IMR-90 (cell line): Measurements from ENCODE around the gene UGT1A1. TPM values are rescaled to one million over a fixed set of nuclear protein-coding genes. Genes with fewer than 3 reads are reported as not detected.

Experiments used
- ATAC-seq: fragments of 200-7000 bp; cut with Tn5 transposase; 2 replicates; pipeline ENCODE4 v1.9.1; 2020; ENCODE audit warnings: low read depth, mild to moderate bottlenecking, moderate library complexity
- BruUV-seq: library from RNA; stranded (reverse); fragments of 400-500 nt; replicated peaks from 2 replicates; lab custom pipeline; 2021; lab: Mats Ljungman, UMichigan
- CTCF ChIA-PET: fragments of 300-600 bp; formaldehyde crosslinking; extraction: SDS; loops from one replicate; lab custom pipeline; 2021; ENCODE audit warnings: antibody characterized with exemption; lab: Yijun Ruan, JAX
- POLR2A ChIA-PET: fragments of 300-600 bp; sonication (Branson Sonifier 250); formaldehyde crosslinking; loops from one replicate; lab custom pipeline; 2022; ENCODE audit warnings: antibody characterized with exemption; ENCODE audit not compliant: unreplicated experiment; lab: Charles Lee
- DNase-seq: peaks from one replicate; pipeline ENCODE4 v3.0.0; 2013
- H2AFZ ChIP-seq: replicated peaks from 2 replicates; pipeline ENCODE3; 2013; ENCODE audit warnings: low read length, mild to moderate bottlenecking; ENCODE audit not compliant: poor library complexity
- H2AK5ac ChIP-seq: 2 replicates; pipeline ENCODE4 v1.6.1; 2013; ENCODE audit warnings: low read depth, low read length, inconsistent platforms
- H2AK9ac ChIP-seq: replicated peaks from 2 replicates; pipeline ENCODE3; 2013; ENCODE audit warnings: mild to moderate bottlenecking, low read depth, low read length, moderate library complexity; ENCODE audit not compliant: poor library complexity
- H2BK120ac ChIP-seq: 2 replicates; pipeline ENCODE4 v1.6.1; 2013; ENCODE audit warnings: low read depth, low read length, inconsistent platforms
- H2BK15ac ChIP-seq: 3 replicates; pipeline ENCODE4 v1.6.1; 2013; ENCODE audit warnings: low read depth, low read length, inconsistent platforms
- H2BK20ac ChIP-seq: 2 replicates; pipeline ENCODE4 v1.6.1; 2013; ENCODE audit warnings: low read depth, mild to moderate bottlenecking, inconsistent platforms, low read length, moderate library complexity
- H2BK5ac ChIP-seq: 2 replicates; pipeline ENCODE4 v1.6.1; 2013; ENCODE audit warnings: mild to moderate bottlenecking, low read depth, low read length, inconsistent platforms; ENCODE audit not compliant: poor library complexity, severe bottlenecking
- H3K14ac ChIP-seq: replicated peaks from 2 replicates; pipeline ENCODE4 v1.6.1; 2013; ENCODE audit warnings: low read depth, low read length, inconsistent platforms
- H3K18ac ChIP-seq: 2 replicates; pipeline ENCODE4 v1.6.1; 2013; ENCODE audit warnings: low read depth, low read length, control low read depth
- H3K23ac ChIP-seq: 2 replicates; pipeline ENCODE4 v1.6.1; 2013; ENCODE audit warnings: low read depth, low read length, inconsistent platforms
- H3K27ac ChIP-seq: 2 replicates; pipeline ENCODE4 v1.5.1; 2013; ENCODE audit warnings: mild to moderate bottlenecking, control low read depth, low read length; ENCODE audit not compliant: insufficient read depth
- H3K27me3 ChIP-seq: 2 replicates; pipeline ENCODE4 v1.6.1; 2013; ENCODE audit warnings: low read length; ENCODE audit not compliant: control insufficient read depth, insufficient read depth
- H3K36me3 ChIP-seq: 2 replicates; pipeline ENCODE4 v1.6.1; 2013; ENCODE audit warnings: low read length, mixed read lengths; ENCODE audit not compliant: control insufficient read depth, insufficient read depth
- H3K4ac ChIP-seq: 2 replicates; pipeline ENCODE4 v1.6.1; 2013; ENCODE audit warnings: low read depth, low read length, inconsistent platforms
- H3K4me1 ChIP-seq: 2 replicates; pipeline ENCODE4 v1.6.1; 2013; ENCODE audit warnings: low read length, mixed read lengths; ENCODE audit not compliant: control insufficient read depth, insufficient read depth
- H3K4me2 ChIP-seq: 2 replicates; pipeline ENCODE4 v1.6.1; 2013; ENCODE audit warnings: low read depth, mild to moderate bottlenecking, control low read depth, low read length, moderate library complexity
- H3K4me3 ChIP-seq: 2 replicates; pipeline ENCODE4 v1.5.1; 2013; ENCODE audit warnings: low read depth, mild to moderate bottlenecking, control low read depth, low read length, moderate library complexity; ENCODE audit not compliant: insufficient read depth
- H3K56ac ChIP-seq: 2 replicates; pipeline ENCODE4 v1.6.1; 2013; ENCODE audit warnings: low read length, inconsistent platforms; ENCODE audit not compliant: insufficient read depth; ENCODE audit errors: extremely low read depth
- H3K79me1 ChIP-seq, 2 experiments: 2 replicates each; pipeline ENCODE4 v1.6.1; 2013; ENCODE audit warnings: low read length in 2 of 2, inconsistent platforms in 1 of 2, low read depth in 1 of 2
- H3K9ac ChIP-seq: 2 replicates; pipeline ENCODE4 v1.6.1; 2013; ENCODE audit warnings: low read depth, low read length, control low read depth
- H3K9me1 ChIP-seq: 2 replicates; pipeline ENCODE4 v1.6.1; 2013; ENCODE audit warnings: low read length, inconsistent platforms; ENCODE audit not compliant: insufficient read depth
- H3K9me3 ChIP-seq: 2 replicates; pipeline ENCODE4 v1.6.1; 2013; ENCODE audit warnings: low read length; ENCODE audit not compliant: control insufficient read depth, insufficient read depth
- H4K20me1 ChIP-seq: 2 replicates; pipeline ENCODE4 v1.6.1; 2013; ENCODE audit warnings: low read length, inconsistent platforms; ENCODE audit not compliant: insufficient read depth
- H4K5ac ChIP-seq: 2 replicates; pipeline ENCODE4 v1.6.1; 2013; ENCODE audit warnings: mild to moderate bottlenecking, low read depth, low read length, control low read depth
- H4K8ac ChIP-seq, 2 experiments: 2 replicates each; pipeline ENCODE4 v1.6.1; 2013; ENCODE audit warnings: low read depth in 2 of 2, low read length in 2 of 2, control low read depth in 1 of 2, inconsistent platforms in 1 of 2
- H4K91ac ChIP-seq: 2 replicates; pipeline ENCODE4 v1.6.1; 2013; ENCODE audit warnings: low read depth, low read length, inconsistent platforms; ENCODE audit not compliant: insufficient read depth
- BHLHE40 ChIP-seq: fragments of 150-350 bp; IDR thresholded peaks from 2 replicates; pipeline ENCODE4 v1.6.1; 2016; ENCODE audit warnings: mild to moderate bottlenecking, low read depth, low read length
- CEBPB ChIP-seq: IDR thresholded peaks from 2 replicates; pipeline ENCODE4 v1.6.1; 2012; ENCODE audit warnings: low read depth, low read length, improper control_type of control experiment
- CHD1 ChIP-seq: IDR thresholded peaks from 2 replicates; pipeline ENCODE4 v1.6.1; 2012; ENCODE audit warnings: low read depth, low read length, improper control_type of control experiment
- CTCF ChIP-seq: conservative IDR thresholded peaks from 2 replicates; pipeline ENCODE4 v1.5.1; 2012; ENCODE audit warnings: mild to moderate bottlenecking, low read depth, low read length, improper control_type of control experiment
- ELK1 ChIP-seq: fragments of 150-350 bp; IDR thresholded peaks from 2 replicates; pipeline ENCODE4 v1.6.1; 2016; ENCODE audit warnings: low read depth, mild to moderate bottlenecking, low read length, moderate library complexity, borderline replicate concordance
- FOS ChIP-seq: fragments of 150-350 bp; IDR thresholded peaks from 2 replicates; pipeline ENCODE4 v1.6.1; 2016; ENCODE audit warnings: low read depth, low read length
- MAFK ChIP-seq: IDR thresholded peaks from 2 replicates; pipeline ENCODE4 v1.6.1; 2012; ENCODE audit warnings: low read depth, low read length, improper control_type of control experiment
- MAZ ChIP-seq: IDR thresholded peaks from 2 replicates; pipeline ENCODE4 v1.6.1; 2012; ENCODE audit warnings: low read depth, mild to moderate bottlenecking, low read length, improper control_type of control experiment, moderate library complexity, borderline replicate concordance
- MXI1 ChIP-seq: IDR thresholded peaks from 2 replicates; pipeline ENCODE4 v1.6.1; 2012; ENCODE audit warnings: low read depth, mild to moderate bottlenecking, low read length, moderate library complexity, borderline replicate concordance
- NFE2L2 ChIP-seq: fragments of 150-350 bp; IDR thresholded peaks from 2 replicates; pipeline ENCODE4 v1.6.1; 2016; ENCODE audit warnings: low read depth, mild to moderate bottlenecking, low read length
- POLR2A ChIP-seq: IDR thresholded peaks from 2 replicates; pipeline ENCODE4 v1.6.1; 2012; ENCODE audit warnings: mild to moderate bottlenecking, low read depth, low read length
- RAD21 ChIP-seq: IDR thresholded peaks from 2 replicates; pipeline ENCODE4 v1.6.1; 2012; ENCODE audit warnings: low read length, improper control_type of control experiment
- RCOR1 ChIP-seq: IDR thresholded peaks from 2 replicates; pipeline ENCODE4 v1.6.1; 2012; ENCODE audit warnings: mild to moderate bottlenecking, low read length, improper control_type of control experiment; ENCODE audit not compliant: insufficient replicate concordance
- RFX5 ChIP-seq: IDR thresholded peaks from 2 replicates; pipeline ENCODE4 v1.8.0; 2012; ENCODE audit warnings: low read depth, mild to moderate bottlenecking, low read length, moderate library complexity
- SMC3 ChIP-seq: fragments of 150-350 bp; IDR thresholded peaks from 2 replicates; pipeline ENCODE4 v1.6.1; 2016; ENCODE audit warnings: low read depth, mild to moderate bottlenecking, antibody characterized with exemption, low read length, moderate library complexity
- USF2 ChIP-seq: fragments of 150-350 bp; IDR thresholded peaks from 2 replicates; pipeline ENCODE4 v1.6.1; 2017; ENCODE audit warnings: mild to moderate bottlenecking, antibody characterized with exemption, low read length, low read depth
- WGBS, 2 experiments: methylation state at CpG; one replicate each; pipeline versions ENCODE4 v1.1.5 to v1.1.7; 2013; ENCODE audit warnings: missing lambda C conversion rate in 2 of 2; ENCODE audit not compliant: insufficient read length in 1 of 2; ENCODE audit errors: extremely low coverage in 2 of 2; 5-methylcytosine and 5-hydroxymethylcytosine counted together
- dilution Hi-C: fragments of 300-500 bp; cut with HindIII; formaldehyde crosslinking; loops from one replicate; pipeline ENCODE4 v1.14.3; 2018; ENCODE audit warnings: low sequenced_read_pairs; ENCODE audit not compliant: unreplicated experiment
- in situ Hi-C: fragments of 300-500 bp; cut with MboI; formaldehyde crosslinking; loops from 3 replicates; pipeline ENCODE4 v1.14.3; 2019; ENCODE audit warnings: low sequenced_read_pairs, inconsistent platforms, mixed read lengths
- intact Hi-C: fragments of 100-400 bp; cut with micrococcal nuclease; formaldehyde crosslinking; loops from 2 replicates; pipeline ENCODE4 v1.10.0; 2022
- polyA plus RNA-seq, 3 experiments: library from polyadenylated mRNA; depleted of rRNA; stranded (reverse); fragments of >200 nt; gene quantifications; 2 replicates each; pipeline ENCODE4 v1.2.3, GENCODE V29; 2012; ENCODE audit warnings: low replicate concordance in 1 of 3
- total RNA-seq: library from RNA; depleted of rRNA; stranded (reverse); fragments of >200 nt; gene quantifications from 2 replicates; pipeline ENCODE4 v1.2.3, GENCODE V29; 2012

UGT1A1 gene
- total and polyA plus RNA-seq, 2 of the 4 experiments (the other 2 are of a cell fraction) = not detected

GRCh38 chr2:233794128-233794658 is 34.1 kb downstream of the UGT1A1 start:
- Histone ChIP-seq H2BK120ac (no peak overlapping the region), H3K14ac (no peak overlapping the region), H3K79me1 (no peaks in the 10 kb centered on the region), H3K9me3 (no peaks in the 10 kb centered on the region; the same call in 1 of the 2 replicates), H2BK20ac (no peak overlapping the region), H3K9ac (no peak overlapping the region), H3K18ac (no peak overlapping the region), H3K4ac (no peak overlapping the region), H3K27ac (no peak overlapping the region), H3K27me3 (peaks cover 10% of the 10 kb centered on the region), H2AFZ (no peak overlapping the region), H3K4me2 (no peak overlapping the region), H2AK9ac (no peak overlapping the region), H3K4me3 (no peak overlapping the region), H2AK5ac (no peak overlapping the region), H4K91ac (no peak overlapping the region), H2BK15ac (no peak overlapping the region), H3K23ac (no peak overlapping the region), H3K4me1 (no peaks in the 10 kb centered on the region), H4K5ac (no peak overlapping the region), H3K36me3 (no peaks in the 10 kb centered on the region), H3K9me1 (no peaks in the 10 kb centered on the region), H3K56ac (no peak overlapping the region), H4K20me1 (no peaks in the 10 kb centered on the region), H4K8ac (no peak overlapping the region), H2BK5ac (no peak overlapping the region)
- in situ Hi-C loops (no loop called here), dilution Hi-C loops (no loop called here), intact Hi-C loops (no loop called here)
- no peak for ATAC-seq
- no peak for DNase-seq
- TF ChIP-seq POLR2A = no peak
- TF ChIP-seq USF2 = no peak
- no peak for TF ChIP-seq MAFK
- no peak for TF ChIP-seq MXI1
- no peak for TF ChIP-seq MAZ
- no peak for TF ChIP-seq CHD1
- TF ChIP-seq SMC3 = no peak
- TF ChIP-seq BHLHE40 = no peak
- no peak for TF ChIP-seq RFX5
- TF ChIP-seq FOS = no peak
- TF ChIP-seq RAD21 = no peak
- TF ChIP-seq ELK1 = no peak
- no peak for TF ChIP-seq RCOR1
- TF ChIP-seq NFE2L2 = no peak
- no peak for TF ChIP-seq CTCF
- no peak for TF ChIP-seq CEBPB
- POLR2A ChIA-PET = no interaction called here
- CTCF ChIA-PET = no interaction called here
- BruUV-seq = no TSS peak
- WGBS, 2 experiments = 57% methylated on average over 13 of the region's 17 CpGs; no CpG with 5 or more reads in 1 of the 2 experiments
